ENCODE measurements around the gene NME7.
"Not testable (repeated sequence)": the region's sequence is repeated elsewhere in the genome, so short reads cannot be mapped to it uniquely, and the experiment has no call there.

GRCh38 chr1:169179431-169179830 lies 188.2 kb downstream of the NME7 start:
- TF ChIP-seq CTCF, POLR2A (IDR thresholded peaks at IDR 0.05): not testable (repeated sequence)
